ENCODE results near the gene CLCN7.

CLCN7 gene

GRCh38 chr16:1401758-1402154 lies 73.1 kb downstream of the CLCN7 start:
- DNase-seq (ENCODE audit: low read depth): no peak

DNA sequence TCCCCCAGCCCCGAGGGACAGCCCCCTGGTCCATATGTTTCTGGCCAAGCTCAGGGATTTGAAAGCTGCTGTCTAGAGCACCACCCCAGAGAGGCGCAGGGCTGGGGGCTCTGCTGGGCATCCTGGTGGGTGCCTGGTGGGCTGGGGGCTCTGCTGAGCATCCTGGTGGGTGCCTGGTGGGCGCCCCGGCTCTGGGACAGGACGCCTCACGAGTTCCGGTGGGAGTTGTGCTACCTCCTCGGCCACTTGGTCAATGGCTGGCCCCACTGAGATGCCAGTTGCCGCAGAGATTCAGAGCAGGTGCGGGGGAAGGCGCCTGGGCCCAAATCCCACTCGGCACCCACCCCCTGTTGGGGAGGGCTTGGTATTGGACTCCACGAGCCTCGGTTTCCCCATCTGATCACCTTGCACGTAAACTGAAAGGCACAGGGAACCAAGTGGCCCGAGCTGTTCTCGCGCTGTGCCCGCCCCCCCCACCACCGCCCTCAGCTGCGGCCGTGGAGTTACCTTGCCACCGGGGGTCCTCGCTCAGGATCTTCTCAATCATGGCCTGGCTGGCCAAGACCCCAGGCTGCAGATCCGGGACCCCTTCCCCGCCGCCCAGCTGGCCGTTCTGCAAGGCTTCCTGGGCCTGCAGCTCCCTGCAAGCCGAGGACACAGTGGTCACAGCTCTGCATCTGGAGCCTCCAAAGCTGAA lies 73.6 kb downstream of the CLCN7 start:
- no peak for DNase-seq (ENCODE audit: low read depth)

- DNase-seq (ENCODE audit: low read depth): no peak
Observed at GRCh38 chr16:1398826-1399581, 75.8 kb downstream of the CLCN7 start.

DNA sequence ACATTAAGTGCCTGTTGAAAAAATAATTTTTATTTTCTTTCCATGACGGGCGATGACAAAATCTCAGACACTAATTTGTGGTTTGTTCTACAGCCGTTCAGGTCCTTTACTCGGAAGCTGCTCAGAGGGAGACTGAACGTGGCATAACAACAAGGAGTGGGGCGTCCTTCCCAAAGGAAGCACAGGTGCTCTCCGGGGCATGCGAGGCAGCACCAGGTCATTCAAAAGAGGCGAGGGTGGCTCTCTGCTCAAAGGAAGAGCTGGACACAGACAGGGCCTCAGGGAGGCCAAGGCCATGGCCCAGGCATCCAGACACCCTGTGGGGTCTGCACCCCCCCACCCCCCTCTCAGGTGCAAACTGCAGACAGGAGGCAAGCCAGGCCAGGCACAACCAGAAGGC lies 76.5 kb downstream of the CLCN7 start:
- no peak for DNase-seq (ENCODE audit: low read depth)

DNA sequence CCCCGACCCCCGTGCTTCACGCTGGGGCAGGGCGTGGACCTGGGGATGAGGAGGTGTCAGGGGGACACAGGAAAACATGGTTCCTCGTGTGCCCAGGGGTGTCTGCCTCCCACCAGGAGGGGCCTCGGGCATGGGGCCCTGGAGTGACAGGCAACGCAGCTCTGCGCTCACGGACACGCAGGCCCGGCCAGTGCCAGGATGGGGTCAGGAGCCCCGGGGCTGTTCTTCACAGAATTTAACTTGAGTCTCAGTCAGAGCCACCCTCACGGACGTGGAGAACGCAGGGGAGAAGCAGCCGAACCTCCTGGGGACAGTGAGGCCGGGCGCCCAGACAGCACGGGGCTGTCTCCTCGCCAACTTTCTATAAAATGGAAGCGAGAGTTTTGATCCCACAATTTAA lies 77.0 kb downstream of the CLCN7 start:
- DNase-seq (ENCODE audit: low read depth): no peak

DNA sequence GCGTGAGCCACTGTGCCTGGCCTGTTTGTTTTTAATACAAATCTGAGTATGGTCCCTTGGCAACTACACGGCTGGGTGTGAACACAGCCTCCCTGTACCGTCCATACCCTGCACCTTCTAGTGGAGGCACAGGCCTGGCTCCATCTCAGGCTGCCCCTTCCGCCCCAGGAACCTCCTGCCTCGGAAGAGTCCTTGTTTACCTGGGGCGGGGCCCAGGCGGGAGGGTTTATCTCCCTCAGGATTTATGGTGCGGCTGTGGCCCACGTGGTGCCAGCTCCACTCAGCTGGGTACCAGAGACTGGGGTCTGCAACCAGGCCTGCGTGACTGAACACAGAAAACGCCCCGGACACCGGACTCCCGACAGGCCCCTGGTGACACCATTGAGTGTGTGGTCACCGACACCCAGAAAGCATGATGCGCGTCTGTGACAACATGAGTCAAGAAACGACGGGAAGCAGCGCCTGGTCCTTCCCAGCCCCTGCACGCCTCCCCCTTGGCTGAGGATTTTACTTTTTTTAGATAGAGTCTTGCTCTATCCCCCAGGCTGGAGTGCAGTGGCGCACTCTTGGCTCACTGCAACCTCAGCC lies 79.3 kb downstream of the CLCN7 start:
- DNase-seq (ENCODE audit: low read depth): no peak
